A549 (cell line): Measurements from ENCODE around the gene MAP1LC3C.

Source experiments
- CHD2 ChIP-seq: fragments of 150-350 bp; IDR thresholded peaks from 2 replicates; pipeline ENCODE4 v1.6.1; 2014; ENCODE audit warnings: low read length; ENCODE audit not compliant: partially characterized antibody
- EP300 ChIP-seq, 2 experiments: fragments of >200 bp; sonication (Bioruptor Twin); formaldehyde crosslinking; IDR thresholded peaks; 2 replicates in 1 of 2; 3 replicates in 1 of 2; pipeline ENCODE4 v1.6.1; 2016 to 2017
- JUN ChIP-seq, 2 experiments: fragments of >200 bp; sonication (Bioruptor Twin); formaldehyde crosslinking; IDR thresholded peaks; 2 replicates in 1 of 2; 3 replicates in 1 of 2; pipeline ENCODE4 v1.6.1; 2016 to 2017
- KDM1A ChIP-seq: fragments of 200-600 bp; sonication (generic); IDR thresholded peaks from 2 replicates; pipeline ENCODE4 v1.6.1; 2016; ENCODE audit warnings: low read depth, mild to moderate bottlenecking
- MYC ChIP-seq: IDR thresholded peaks from 2 replicates; pipeline ENCODE4 v1.6.1; 2012; ENCODE audit warnings: mild to moderate bottlenecking, inconsistent platforms, low read length, improper control_type of control experiment, borderline replicate concordance
- RAD21 ChIP-seq, 2 experiments: fragments of >200 bp in 1 of 2; sonication (Bioruptor Twin) in 1 of 2; formaldehyde crosslinking in 1 of 2; IDR thresholded peaks in 1 of 2; conservative IDR thresholded peaks in 1 of 2; 2 replicates in 1 of 2; 3 replicates in 1 of 2; pipeline ENCODE4 v1.6.1; 2012 to 2018; ENCODE audit warnings: inconsistent platforms in 1 of 2
- TF ChIP-seq, protein P1 (sequence below): fragments of >200 bp; sonication (Bioruptor Twin); formaldehyde crosslinking; IDR thresholded peaks from 3 replicates; pipeline ENCODE4 v1.5.1; 2016
- TF ChIP-seq, protein P2 (sequence below): fragments of >200 bp; sonication (Bioruptor Twin); formaldehyde crosslinking; IDR thresholded peaks from 2 replicates; pipeline ENCODE4 v1.6.1; 2016
- TF ChIP-seq, protein P3 (sequence below): fragments of >200 bp; sonication (Bioruptor Twin); formaldehyde crosslinking; IDR thresholded peaks from 3 replicates; pipeline ENCODE4 v1.6.1; 2016

DNA sequence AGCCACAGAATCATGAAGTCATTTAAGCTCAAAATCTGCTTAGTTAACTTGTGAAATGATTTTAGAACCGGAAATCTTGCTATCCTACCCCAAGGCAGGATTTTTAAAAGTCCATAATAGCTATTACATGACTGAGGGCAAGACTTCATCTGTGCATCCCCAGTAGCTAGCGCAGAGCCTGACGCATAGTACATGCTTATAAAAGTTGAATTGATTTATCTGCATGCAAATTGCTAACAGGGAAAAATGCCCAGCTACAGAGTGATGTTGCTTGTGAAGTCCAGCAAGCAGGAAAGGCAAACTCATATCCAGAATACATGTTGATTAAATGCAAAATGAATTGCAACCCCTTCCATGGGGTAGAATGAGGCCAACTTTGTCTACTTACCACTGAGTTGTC lies 8.1 kb upstream of the MAP1LC3C start:
- TF ChIP-seq EP300 (IDR thresholded peaks at IDR 0.05) (no peak), MYC (no peak), KDM1A (no peak), RAD21 (conservative IDR thresholded peaks at IDR 0.05 in 1 of 2, IDR thresholded peaks at IDR 0.05 in 1 of 2) (no peak), JUN (IDR thresholded peaks at IDR 0.05) (no peak), CHD2 (no peak)
- TF ChIP-seq, protein P1, sequence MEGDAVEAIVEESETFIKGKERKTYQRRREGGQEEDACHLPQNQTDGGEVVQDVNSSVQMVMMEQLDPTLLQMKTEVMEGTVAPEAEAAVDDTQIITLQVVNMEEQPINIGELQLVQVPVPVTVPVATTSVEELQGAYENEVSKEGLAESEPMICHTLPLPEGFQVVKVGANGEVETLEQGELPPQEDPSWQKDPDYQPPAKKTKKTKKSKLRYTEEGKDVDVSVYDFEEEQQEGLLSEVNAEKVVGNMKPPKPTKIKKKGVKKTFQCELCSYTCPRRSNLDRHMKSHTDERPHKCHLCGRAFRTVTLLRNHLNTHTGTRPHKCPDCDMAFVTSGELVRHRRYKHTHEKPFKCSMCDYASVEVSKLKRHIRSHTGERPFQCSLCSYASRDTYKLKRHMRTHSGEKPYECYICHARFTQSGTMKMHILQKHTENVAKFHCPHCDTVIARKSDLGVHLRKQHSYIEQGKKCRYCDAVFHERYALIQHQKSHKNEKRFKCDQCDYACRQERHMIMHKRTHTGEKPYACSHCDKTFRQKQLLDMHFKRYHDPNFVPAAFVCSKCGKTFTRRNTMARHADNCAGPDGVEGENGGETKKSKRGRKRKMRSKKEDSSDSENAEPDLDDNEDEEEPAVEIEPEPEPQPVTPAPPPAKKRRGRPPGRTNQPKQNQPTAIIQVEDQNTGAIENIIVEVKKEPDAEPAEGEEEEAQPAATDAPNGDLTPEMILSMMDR: no peak
- TF ChIP-seq, protein P2, sequence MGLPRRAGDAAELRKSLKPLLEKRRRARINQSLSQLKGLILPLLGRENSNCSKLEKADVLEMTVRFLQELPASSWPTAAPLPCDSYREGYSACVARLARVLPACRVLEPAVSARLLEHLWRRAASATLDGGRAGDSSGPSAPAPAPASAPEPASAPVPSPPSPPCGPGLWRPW: no peak
- TF ChIP-seq, protein P3, sequence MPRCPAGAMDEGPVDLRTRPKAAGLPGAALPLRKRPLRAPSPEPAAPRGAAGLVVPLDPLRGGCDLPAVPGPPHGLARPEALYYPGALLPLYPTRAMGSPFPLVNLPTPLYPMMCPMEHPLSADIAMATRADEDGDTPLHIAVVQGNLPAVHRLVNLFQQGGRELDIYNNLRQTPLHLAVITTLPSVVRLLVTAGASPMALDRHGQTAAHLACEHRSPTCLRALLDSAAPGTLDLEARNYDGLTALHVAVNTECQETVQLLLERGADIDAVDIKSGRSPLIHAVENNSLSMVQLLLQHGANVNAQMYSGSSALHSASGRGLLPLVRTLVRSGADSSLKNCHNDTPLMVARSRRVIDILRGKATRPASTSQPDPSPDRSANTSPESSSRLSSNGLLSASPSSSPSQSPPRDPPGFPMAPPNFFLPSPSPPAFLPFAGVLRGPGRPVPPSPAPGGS: no peak
